A549 (cell line): ENCODE results near the gene FUCA1. TPM values are rescaled to one million over a fixed set of nuclear protein-coding genes. Genes with fewer than 3 reads are reported as not detected.
A peak's percentile ranks its signal among the peaks of the same experiment; 100 is the strongest.

Experiments used
- ATAC-seq, 2 experiments: fragments of 200-7000 bp in 1 of 2; fragments of >200 bp in 1 of 2; cut with Nextera tagmentation in 1 of 2; cut with Tn5 transposase in 1 of 2; 3 replicates each; pipeline versions ENCODE4 v1.8.0 to v1.9.1; 2018 to 2020; ENCODE audit warnings: mild to moderate bottlenecking in 1 of 2, moderate library complexity in 1 of 2
- CTCF ChIA-PET: fragments of 300-600 bp; sonication (Branson Sonifier 250); formaldehyde crosslinking; extraction: SDS; loops from one replicate; lab custom pipeline; 2021; ENCODE audit warnings: antibody characterized with exemption, inconsistent platforms; lab: Yijun Ruan, JAX
- POLR2A ChIA-PET: fragments of 350-600 bp; formaldehyde crosslinking; extraction: SDS; loops from one replicate; lab custom pipeline; 2021; ENCODE audit warnings: antibody characterized with exemption, inconsistent platforms; lab: Yijun Ruan, JAX
- DNase-seq, 2 experiments: peaks; one replicate each; pipeline versions ENCODE4 v3.0.0 to v3.0.0-alpha.2; 2011 to 2016; ENCODE audit warnings: low read depth in 1 of 2, low spot score in 1 of 2
- FAIRE-seq: peaks from 2 replicates; lab custom pipeline; 2011; peaks lifted over from hg19 to GRCh38; lab: Jason Lieb, UNC
- H3K27ac ChIP-seq, 2 experiments: fragments of >200 bp; sonication (Bioruptor Twin); formaldehyde crosslinking; 3 replicates each; pipeline ENCODE4 v1.5.1; 2016 to 2017
- H3K4me1 ChIP-seq: fragments of >200 bp; sonication (Bioruptor Twin); formaldehyde crosslinking; 3 replicates; pipeline ENCODE4 v1.6.1; 2016
- H3K4me2 ChIP-seq: fragments of >200 bp; sonication (Bioruptor Twin); formaldehyde crosslinking; 3 replicates; pipeline ENCODE4 v1.6.1; 2016
- H3K4me3 ChIP-seq: fragments of >200 bp; sonication (Bioruptor Twin); formaldehyde crosslinking; 3 replicates; pipeline ENCODE4 v1.5.1; 2016
- H3K9me3 ChIP-seq: fragments of >200 bp; sonication (Bioruptor Twin); formaldehyde crosslinking; 3 replicates; pipeline ENCODE4 v1.6.1; 2016
- CBX2 ChIP-seq: fragments of 200-600 bp; sonication (generic); IDR thresholded peaks from 2 replicates; pipeline ENCODE4 v1.6.1; 2016; ENCODE audit warnings: low read depth, mild to moderate bottlenecking, borderline replicate concordance
- CEBPB ChIP-seq, 2 experiments: fragments of >200 bp in 1 of 2; sonication (Bioruptor Twin) in 1 of 2; formaldehyde crosslinking in 1 of 2; IDR thresholded peaks; 2 replicates each; pipeline ENCODE4 v1.6.1; 2012 to 2016
- EHF ChIP-seq: fragments of 250-450 bp; sonication (Bioruptor Pico); IDR thresholded peaks from 2 replicates; pipeline ENCODE4 v1.5.0; 2020; ENCODE audit warnings: mild to moderate bottlenecking
- FOSL2 ChIP-seq, 2 experiments: fragments of 450-650 bp in 1 of 2; fragments of >200 bp in 1 of 2; sonication (Bioruptor Twin) in 1 of 2; formaldehyde crosslinking; IDR thresholded peaks; 2 replicates each; pipeline versions ENCODE4 v1.5.0 to v1.6.1; 2016 to 2020; ENCODE audit warnings: mild to moderate bottlenecking in 1 of 2, moderate library complexity in 1 of 2
- FOXS1 ChIP-seq: fragments of 250-450 bp; sonication (Bioruptor Pico); IDR thresholded peaks from 2 replicates; pipeline ENCODE4 v1.5.0; 2020; ENCODE audit warnings: mild to moderate bottlenecking, moderate library complexity
- HDAC2 ChIP-seq: fragments of 200-600 bp; sonication (generic); IDR thresholded peaks from 2 replicates; pipeline ENCODE4 v1.6.1; 2016
- HEYL ChIP-seq: fragments of 250-450 bp; sonication (Bioruptor Pico); IDR thresholded peaks from 2 replicates; pipeline ENCODE4 v1.8.0; 2021; ENCODE audit warnings: mild to moderate bottlenecking, moderate library complexity
- JUN ChIP-seq, 2 experiments: fragments of >200 bp; sonication (Bioruptor Twin); formaldehyde crosslinking; IDR thresholded peaks; 2 replicates in 1 of 2; 3 replicates in 1 of 2; pipeline ENCODE4 v1.6.1; 2016 to 2017
- JUNB ChIP-seq: fragments of >200 bp; sonication (Bioruptor Twin); formaldehyde crosslinking; IDR thresholded peaks from 2 replicates; pipeline ENCODE4 v1.6.1; 2016
- MAZ ChIP-seq: fragments of 150-350 bp; IDR thresholded peaks from 2 replicates; pipeline ENCODE4 v1.6.1; 2014; ENCODE audit warnings: antibody characterized with exemption, low read depth, low read length, borderline replicate concordance
- NFE2L2 ChIP-seq: fragments of 150-350 bp; conservative IDR thresholded peaks from 2 replicates; pipeline ENCODE4 v1.6.1; 2014; ENCODE audit warnings: low read length
- NPAS2 ChIP-seq: fragments of 250-450 bp; sonication (Bioruptor Pico); IDR thresholded peaks from 2 replicates; pipeline ENCODE4 v1.8.0; 2022; ENCODE audit warnings: mild to moderate bottlenecking, moderate library complexity, borderline replicate concordance
- NR3C1 ChIP-seq: fragments of >200 bp; sonication (Bioruptor Twin); formaldehyde crosslinking; IDR thresholded peaks from 3 replicates; pipeline ENCODE4 v1.6.1; 2017
- POLR2A ChIP-seq: IDR thresholded peaks from 2 replicates; pipeline ENCODE4 v1.6.1; 2012; ENCODE audit warnings: mild to moderate bottlenecking, low read length
- POLR2AphosphoS2 ChIP-seq: conservative IDR thresholded peaks from 2 replicates; pipeline ENCODE4 v1.6.1; 2012; ENCODE audit warnings: low read length, improper control_type of control experiment, inconsistent platforms
- RAD21 ChIP-seq, 2 experiments: fragments of >200 bp in 1 of 2; sonication (Bioruptor Twin) in 1 of 2; formaldehyde crosslinking in 1 of 2; IDR thresholded peaks in 1 of 2; conservative IDR thresholded peaks in 1 of 2; 2 replicates in 1 of 2; 3 replicates in 1 of 2; pipeline ENCODE4 v1.6.1; 2012 to 2018; ENCODE audit warnings: inconsistent platforms in 1 of 2
- RFX5 ChIP-seq: fragments of 450-650 bp; IDR thresholded peaks from 2 replicates; pipeline ENCODE4 v1.7.1; 2014; ENCODE audit warnings: antibody characterized with exemption, mild to moderate bottlenecking, moderate library complexity
- SMC3 ChIP-seq: fragments of >200 bp; sonication (Bioruptor Twin); formaldehyde crosslinking; IDR thresholded peaks from 3 replicates; pipeline ENCODE4 v1.6.1; 2018; ENCODE audit warnings: inconsistent platforms
- SREBF2 ChIP-seq: fragments of 450-650 bp; IDR thresholded peaks from 2 replicates; pipeline ENCODE4 v1.6.1; 2014; ENCODE audit warnings: mild to moderate bottlenecking, moderate library complexity
- WGBS: methylation state at CpG from one replicate; pipeline ENCODE4 v1.1.6; 2017; ENCODE audit errors: missing lambda C conversion rate; 5-methylcytosine and 5-hydroxymethylcytosine counted together
- polyA plus RNA-seq, 4 experiments: library from polyadenylated mRNA; depleted of rRNA in 3 of 4; stranded (reverse); fragments of >200 nt; fragmentation: RNase III in 1 of 4; extraction: RNeasy Plus Mini Kit Qiagen cat#74134 plus additional on column Dnase treatment in 1 of 4; gene quantifications; 2 replicates in 3 of 4; 3 replicates in 1 of 4; pipeline ENCODE4 v1.2.3, GENCODE V29; 2011 to 2017
- TF ChIP-seq, protein P1 (sequence below): fragments of 200-600 bp; sonication (generic); IDR thresholded peaks from 2 replicates; pipeline ENCODE4 v1.6.1; 2016; ENCODE audit warnings: antibody characterized with exemption, mild to moderate bottlenecking, moderate library complexity

The FUCA1 gene
- polyA plus RNA-seq, 2 of the 4 experiments (the other 2 are of a cell fraction): 9.7 to 16.1 TPM

DNA sequence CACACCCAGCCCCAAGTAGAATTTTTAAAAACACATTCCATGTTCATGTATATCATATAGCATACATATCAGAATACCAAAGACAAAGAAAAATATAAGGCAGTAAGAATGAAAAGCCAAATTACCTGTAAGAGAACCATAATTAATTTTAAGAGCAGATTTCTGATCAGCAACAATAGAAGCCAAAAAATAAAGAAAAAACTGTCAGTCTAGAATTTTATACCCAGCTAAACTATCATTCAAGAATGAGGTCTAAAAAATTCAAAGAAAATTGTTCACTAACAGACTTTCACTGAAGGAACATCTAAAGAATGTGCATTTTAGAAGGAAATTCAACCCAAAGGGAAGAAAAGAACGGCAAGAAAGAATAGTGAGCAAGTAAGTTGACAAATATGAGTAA, 10.6 kb upstream of the FUCA1 start:
- TF ChIP-seq NPAS2 (CRISPR knock-in tag) (no peak), JUN (IDR thresholded peaks at IDR 0.05) (no peak), RFX5 (no peak), POLR2A (no peak), HEYL (CRISPR knock-in tag) (no peak), SREBF2 (no peak), FOSL2 (IDR thresholded peaks at IDR 0.05) (no peak), FOSL2 (CRISPR knock-in tag; IDR thresholded peaks at IDR 0.05) (no peak), HDAC2 (no peak), RAD21 (conservative IDR thresholded peaks at IDR 0.05 in 1 of 2, IDR thresholded peaks at IDR 0.05 in 1 of 2) (no peak), POLR2AphosphoS2 (no peak), CEBPB (IDR thresholded peaks at IDR 0.05) (no peak), MAZ (no peak), EHF (CRISPR knock-in tag) (no peak)
- TF ChIP-seq, protein P1, sequence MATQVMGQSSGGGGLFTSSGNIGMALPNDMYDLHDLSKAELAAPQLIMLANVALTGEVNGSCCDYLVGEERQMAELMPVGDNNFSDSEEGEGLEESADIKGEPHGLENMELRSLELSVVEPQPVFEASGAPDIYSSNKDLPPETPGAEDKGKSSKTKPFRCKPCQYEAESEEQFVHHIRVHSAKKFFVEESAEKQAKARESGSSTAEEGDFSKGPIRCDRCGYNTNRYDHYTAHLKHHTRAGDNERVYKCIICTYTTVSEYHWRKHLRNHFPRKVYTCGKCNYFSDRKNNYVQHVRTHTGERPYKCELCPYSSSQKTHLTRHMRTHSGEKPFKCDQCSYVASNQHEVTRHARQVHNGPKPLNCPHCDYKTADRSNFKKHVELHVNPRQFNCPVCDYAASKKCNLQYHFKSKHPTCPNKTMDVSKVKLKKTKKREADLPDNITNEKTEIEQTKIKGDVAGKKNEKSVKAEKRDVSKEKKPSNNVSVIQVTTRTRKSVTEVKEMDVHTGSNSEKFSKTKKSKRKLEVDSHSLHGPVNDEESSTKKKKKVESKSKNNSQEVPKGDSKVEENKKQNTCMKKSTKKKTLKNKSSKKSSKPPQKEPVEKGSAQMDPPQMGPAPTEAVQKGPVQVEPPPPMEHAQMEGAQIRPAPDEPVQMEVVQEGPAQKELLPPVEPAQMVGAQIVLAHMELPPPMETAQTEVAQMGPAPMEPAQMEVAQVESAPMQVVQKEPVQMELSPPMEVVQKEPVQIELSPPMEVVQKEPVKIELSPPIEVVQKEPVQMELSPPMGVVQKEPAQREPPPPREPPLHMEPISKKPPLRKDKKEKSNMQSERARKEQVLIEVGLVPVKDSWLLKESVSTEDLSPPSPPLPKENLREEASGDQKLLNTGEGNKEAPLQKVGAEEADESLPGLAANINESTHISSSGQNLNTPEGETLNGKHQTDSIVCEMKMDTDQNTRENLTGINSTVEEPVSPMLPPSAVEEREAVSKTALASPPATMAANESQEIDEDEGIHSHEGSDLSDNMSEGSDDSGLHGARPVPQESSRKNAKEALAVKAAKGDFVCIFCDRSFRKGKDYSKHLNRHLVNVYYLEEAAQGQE: no peak

DNA sequence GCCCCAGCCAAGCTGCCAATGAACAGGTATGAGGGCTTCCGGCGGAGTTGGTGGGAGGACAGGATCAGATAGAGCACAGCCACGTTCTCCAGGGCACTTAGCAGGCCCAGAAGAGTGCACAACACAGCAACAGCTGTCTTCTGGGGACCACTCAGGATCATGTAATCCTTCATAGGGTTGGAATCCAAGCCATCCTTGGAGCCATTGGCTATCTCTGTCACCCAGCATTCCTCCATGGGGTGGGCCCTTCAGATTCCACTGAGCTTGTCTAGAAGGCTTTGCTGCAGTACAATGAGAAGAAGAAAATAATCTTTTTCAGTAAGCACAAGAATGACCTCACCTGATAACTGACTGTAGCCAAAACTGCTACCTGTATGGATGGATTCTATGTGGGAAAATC, 7.3 kb upstream of the FUCA1 start:
- ATAC-seq (no peak), DNase-seq (no peak), FAIRE-seq (no peak)
- whole genome bisulfite sequencing: 66% methylated on average over 3 of the region's 3 CpGs
- Histone ChIP-seq H3K4me2 (no peak overlapping the region), H3K9me3 (peaks cover 20% of the 10 kb centered on the region), H3K4me3 (no peak overlapping the region), H3K4me1 (no peaks in the 10 kb centered on the region), H3K27ac (no peak overlapping the region)
- CTCF ChIA-PET: interaction anchor here (0.5 kb wide), 1 partner anchor 130 kb away, joined by 3 read pairs; no protein-coding TSS in a partner anchor
- POLR2A ChIA-PET: no interaction called here
- TF ChIP-seq NR3C1 (no peak), JUNB (no peak), FOXS1 (CRISPR knock-in tag) (no peak)
- TF ChIP-seq, all 56 proteins: peak for 0

More for the DNA sequence above, 10.6 kb upstream of the FUCA1 start:
- ChIA-PET POLR2A (no interaction called here), CTCF (interaction anchor here (1.1 to 1.8 kb wide), 2 partner anchors 10 to 81 kb away, joined by 6 read pairs; no protein-coding TSS in a partner anchor)
- no peak overlapping the region for H3K4me3 ChIP-seq
- no peak for FAIRE-seq
- WGBS: 0% methylated on average over 1 of the region's 1 CpG
- peaks cover 20% of the 10 kb centered on the region for H3K9me3 ChIP-seq
- no peak for DNase-seq
- H3K4me2 ChIP-seq: no peak overlapping the region
- no peak for ATAC-seq
- no peak overlapping the region for H3K27ac ChIP-seq
- H3K4me1 ChIP-seq: no peaks in the 10 kb centered on the region

GRCh38 chr1:23872421-23872820, 4.3 kb upstream of the FUCA1 start:
- Histone ChIP-seq H3K4me1 (peaks cover 2% of the 10 kb centered on the region; the same call in 1 of the 3 replicates), H3K9me3 (no peaks in the 10 kb centered on the region), H3K4me3 (no peak overlapping the region), H3K4me2 (no peak overlapping the region), H3K27ac (no peak overlapping the region)
- TF ChIP-seq SMC3: no peak
- TF ChIP-seq NFE2L2: no peak
- 62% methylated on average over 3 of the region's 3 CpGs for WGBS
- ChIA-PET POLR2A (no interaction called here), CTCF (no interaction called here)
- no peak for DNase-seq
- FAIRE-seq: no peak
- ATAC-seq: no peak

DNA sequence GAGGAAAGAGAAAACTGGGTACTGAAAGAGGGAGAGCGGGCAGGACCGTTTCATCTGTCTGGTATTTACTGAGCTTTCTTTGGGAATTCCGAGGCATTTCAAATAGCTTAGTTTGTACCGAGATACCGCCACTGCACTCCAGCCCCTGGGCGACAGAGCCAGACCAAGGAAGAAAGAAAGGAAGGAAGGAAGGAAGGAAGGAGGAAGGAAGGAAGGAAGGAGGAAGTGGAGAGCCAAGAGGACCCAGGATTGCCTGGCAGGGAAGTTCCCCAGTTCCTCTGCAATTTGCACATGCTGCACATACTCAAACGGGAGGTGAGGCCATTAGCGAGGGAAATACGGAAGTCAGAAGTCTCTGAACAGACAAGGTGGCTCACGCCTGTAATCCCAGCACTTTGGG, 961 bp upstream of the FUCA1 start:
- TF ChIP-seq CBX2 (no peak), HDAC2 (no peak), JUN (IDR thresholded peaks at IDR 0.05) (no peak), RFX5 (no peak)
- DNase-seq: no peak
- Histone ChIP-seq H3K4me3 (peak overlapping the region; percentile 64; the same call in 2 of the 3 replicates), H3K27ac (no peak overlapping the region), H3K9me3 (no peaks in the 10 kb centered on the region), H3K4me2 (peak overlapping the region; percentile 83), H3K4me1 (peaks cover 5% of the 10 kb centered on the region; the same call in 1 of the 3 replicates)
- ATAC-seq: no peak
- FAIRE-seq: no peak
- 72% methylated on average over 9 of the region's 10 CpGs for WGBS
- POLR2A ChIA-PET: no interaction called here
- CTCF ChIA-PET: interaction anchor here (0.6 to 2.0 kb wide), 13 partner anchors 9 to 159 kb away, joined by 3 to 7 read pairs (median 4); no protein-coding TSS in a partner anchor
